ENCODE results near the gene HBS1L. TPM values are rescaled to one million over a fixed set of nuclear protein-coding genes. Genes with fewer than 3 reads are reported as not detected.
A peak's percentile ranks its signal among the peaks of the same experiment; 100 is the strongest.

HBS1L gene
- total and polyA plus RNA-seq, 2 of the 4 experiments (the other 2 are of a cell fraction), result 45.1 to 120 TPM

- no peak for TF ChIP-seq MAFK (IDR thresholded peaks at IDR 0.05; ENCODE audit: low read depth, low read length)
These were observed 51.5 kb downstream of the HBS1L start (continued) for GRCh38 chr6:135002974-135003703.

- ChIA-PET CTCF (interaction anchor here (0.7 to 1.0 kb wide), 3 partner anchors 11 to 20 kb away, joined by 3 read pairs; no protein-coding TSS in a partner anchor), POLR2A (ENCODE audit: unreplicated experiment) (no interaction called here)
- ATAC-seq (ENCODE audit: low read depth) (no peak), DNase-seq (peak; percentile 40)
- H3K23ac ChIP-seq (ENCODE audit: low read depth, low read length), result no peak overlapping the region
- H3K18ac ChIP-seq (ENCODE audit: low read depth, low read length), result no peak overlapping the region
- H2BK15ac ChIP-seq (ENCODE audit: low read depth, low read length), result no peak overlapping the region
- no peak overlapping the region for H4K91ac ChIP-seq (ENCODE audit: insufficient read depth, low read depth, low read length)
- no peak overlapping the region for H3K4me3 ChIP-seq (ENCODE audit: insufficient read depth, low read depth, low read length)
- no peak overlapping the region for H4K8ac ChIP-seq (ENCODE audit: low read depth in 2 of 2, low read length in 2 of 2)
- dilution Hi-C loops (cut with HindIII; ENCODE audit: low sequenced_read_pairs, unreplicated experiment) (no loop called here), intact Hi-C loops (cut with micrococcal nuclease) (loop anchor here (2.0 kb wide), 1 partner anchor 846 kb away; no protein-coding TSS in a partner anchor), in situ Hi-C loops (cut with MboI; ENCODE audit: low sequenced_read_pairs) (no loop called here)
- H3K14ac ChIP-seq (replicated peaks; ENCODE audit: low read depth, low read length), result no peak overlapping the region
- no peaks in the 10 kb centered on the region for H3K9me3 ChIP-seq (ENCODE audit: control insufficient read depth, insufficient read depth, low read length)
- no CpG with 5 or more reads among the region's 5 CpGs for WGBS, 2 experiments (ENCODE audit: extremely low coverage in 2 of 2, insufficient read length in 1 of 2)
- no peak overlapping the region for H2AK5ac ChIP-seq (ENCODE audit: low read depth, low read length)
- H3K56ac ChIP-seq (ENCODE audit: extremely low read depth, insufficient read depth, low read length), result no peak overlapping the region
- TF ChIP-seq RAD21 (IDR thresholded peaks at IDR 0.05; ENCODE audit: low read length), result peak; percentile 44
- TF ChIP-seq POLR2A (IDR thresholded peaks at IDR 0.05; ENCODE audit: low read depth, low read length), result no peak
- TF ChIP-seq CTCF (conservative IDR thresholded peaks at IDR 0.05; ENCODE audit: low read depth, low read length), result peak; percentile 54
- TF ChIP-seq SMC3 (IDR thresholded peaks at IDR 0.05; ENCODE audit: low read depth, low read length), result no peak
- TF ChIP-seq MXI1 (IDR thresholded peaks at IDR 0.05; ENCODE audit: borderline replicate concordance, low read depth, low read length), result no peak
- no peak for TF ChIP-seq FOS (IDR thresholded peaks at IDR 0.05; ENCODE audit: low read depth, low read length)
- no peak overlapping the region for H2BK120ac ChIP-seq (ENCODE audit: low read depth, low read length)
- no peaks in the 10 kb centered on the region for H3K27me3 ChIP-seq (ENCODE audit: control insufficient read depth, insufficient read depth, low read length)
- no peak overlapping the region for H3K4me2 ChIP-seq (ENCODE audit: low read depth, low read length)
- H3K9ac ChIP-seq (ENCODE audit: low read depth, low read length), result no peak overlapping the region
- no TSS peak for BruUV-seq (replicated peaks)
- H2AK9ac ChIP-seq (replicated peaks; ENCODE audit: low read depth, low read length, poor library complexity), result no peak overlapping the region
- no peak overlapping the region for H4K5ac ChIP-seq (ENCODE audit: low read depth, low read length)
- H2BK5ac ChIP-seq (ENCODE audit: low read depth, low read length, poor library complexity, severe bottlenecking), result no peak overlapping the region
- no peak overlapping the region for H2BK20ac ChIP-seq (ENCODE audit: low read depth, low read length)
- H2AFZ ChIP-seq (replicated peaks; ENCODE audit: low read length, poor library complexity), result no peak overlapping the region
- H3K4ac ChIP-seq (ENCODE audit: low read depth, low read length), result no peak overlapping the region
- peaks cover 9 to 13% of the 10 kb centered on the region in 2 experiments; a peak in 3 of 4 replicates for H3K79me1 ChIP-seq (ENCODE audit: low read depth in 1 of 2, low read length in 2 of 2)
- no peaks in the 10 kb centered on the region for H4K20me1 ChIP-seq (ENCODE audit: insufficient read depth, low read length)
- H3K36me3 ChIP-seq (ENCODE audit: control insufficient read depth, insufficient read depth, low read length), result peaks cover 2% of the 10 kb centered on the region
- H3K4me1 ChIP-seq (ENCODE audit: control insufficient read depth, insufficient read depth, low read length), result no peaks in the 10 kb centered on the region
- peaks cover 3% of the 10 kb centered on the region; the same call in 1 of the 2 replicates for H3K9me1 ChIP-seq (ENCODE audit: insufficient read depth, low read length)
- H3K27ac ChIP-seq (ENCODE audit: insufficient read depth, low read length), result no peak overlapping the region
These were observed 52.3 kb downstream of the HBS1L start for GRCh38 chr6:135002229-135002844.

Measured in IMR-90 (cell line).